D721Med (cell line): ENCODE measurements around the gene KIF1A.
"Not testable (repeated sequence)": the region's sequence is repeated elsewhere in the genome, so short reads cannot be mapped to it uniquely, and the experiment has no call there.

Source experiments
- DNase-seq: peaks from one replicate; pipeline ENCODE4 v3.0.0; 2011; ENCODE audit warnings: low spot score; ENCODE audit not compliant: insufficient read length
- FAIRE-seq: peaks from 2 replicates; lab custom pipeline; 2011; peaks lifted over from hg19 to GRCh38; lab: Jason Lieb, UNC
- CTCF ChIP-seq: IDR thresholded peaks from 2 replicates; pipeline ENCODE4 v1.5.1; 2012; ENCODE audit warnings: mild to moderate bottlenecking, control low read depth; ENCODE audit not compliant: insufficient read depth; ENCODE audit errors: missing control alignments

KIF1A gene

GRCh38 chr2:240703417-240704341, 116.3 kb downstream of the KIF1A start:
- no peak for FAIRE-seq
- no peak for DNase-seq
- TF ChIP-seq CTCF: no peak

- no peak for TF ChIP-seq CTCF
- FAIRE-seq (no peak), DNase-seq (no peak)
These were observed 117.4 kb downstream of the KIF1A start for GRCh38 chr2:240702640-240703011.

DNA sequence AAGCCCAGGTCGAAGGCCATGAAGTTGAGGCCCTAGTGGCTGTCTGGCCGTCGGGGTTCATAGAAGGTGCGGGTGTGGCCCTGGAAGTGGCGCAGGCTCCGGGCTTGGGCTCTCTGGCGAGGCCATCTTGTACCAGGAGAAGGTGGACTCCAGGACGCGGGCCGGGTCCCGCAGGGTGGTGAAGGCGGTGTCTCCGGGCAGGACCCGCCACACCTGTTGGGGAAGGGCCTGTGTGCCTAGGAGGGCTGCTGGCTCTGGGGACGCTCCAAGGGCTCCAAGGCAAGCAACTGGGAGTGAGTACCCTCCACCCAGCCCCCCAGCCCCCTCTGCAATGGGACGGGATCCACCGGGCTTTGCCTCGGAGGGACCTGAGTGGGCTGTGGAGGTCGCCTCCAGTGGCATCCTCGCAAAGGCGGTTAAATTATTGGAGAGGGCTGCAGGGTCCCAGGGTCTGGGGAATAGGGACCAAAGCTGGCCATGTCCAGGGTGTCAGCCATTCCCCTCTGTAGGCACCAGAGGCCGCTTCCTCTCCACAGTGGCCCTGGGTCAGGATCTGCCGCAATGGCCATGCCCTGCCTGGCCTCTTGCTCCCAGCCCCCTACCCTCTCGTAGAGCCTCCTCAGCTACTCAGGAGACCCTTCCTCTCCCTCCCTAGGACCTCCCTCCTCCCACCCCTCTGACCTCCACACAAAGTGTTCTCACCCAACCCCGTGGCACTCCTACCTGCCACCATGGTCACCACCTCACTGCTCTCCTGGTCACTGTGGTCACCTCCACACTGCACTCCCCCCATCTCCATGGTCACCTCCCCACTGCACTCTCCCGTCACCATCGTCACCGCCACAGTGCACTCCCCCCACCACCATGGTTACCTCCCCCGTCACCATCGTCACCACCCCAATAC, 118.0 kb downstream of the KIF1A start:
- no peak for FAIRE-seq
- no peak for TF ChIP-seq CTCF
- DNase-seq: no peak

DNA sequence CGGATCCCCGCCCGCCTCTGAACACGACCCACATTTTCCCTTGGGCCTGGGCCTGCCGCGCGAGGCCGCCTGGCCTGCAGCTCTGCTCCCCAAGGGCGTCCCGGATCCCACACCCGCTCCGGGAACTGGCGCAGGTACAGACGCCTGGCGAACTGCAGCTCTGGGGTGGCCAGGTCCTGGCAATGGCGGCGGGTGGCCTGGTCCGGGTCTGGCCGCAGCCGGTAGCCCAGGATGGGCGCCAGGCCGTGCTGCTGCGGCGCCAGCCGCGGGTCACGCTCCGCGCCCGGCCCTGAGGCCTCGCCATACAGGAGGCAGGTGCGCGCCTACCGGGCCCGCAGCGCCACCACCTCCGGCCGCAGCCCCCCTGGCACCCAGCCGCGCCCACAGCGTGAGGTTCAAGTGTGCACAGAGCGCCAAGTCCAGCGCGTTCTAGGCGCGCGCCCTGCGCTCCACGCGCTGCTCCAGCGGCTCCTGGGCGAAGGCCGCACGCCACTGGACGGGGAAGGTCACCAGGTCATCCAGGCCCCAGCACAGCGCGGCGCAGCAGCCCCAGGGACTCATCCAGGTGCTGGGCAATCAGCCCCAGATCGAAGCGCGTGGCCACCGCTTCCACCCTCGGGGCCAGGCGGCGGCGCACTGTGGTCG, 118.8 kb downstream of the KIF1A start:
- FAIRE-seq: no peak
- no peak for TF ChIP-seq CTCF
- no peak for DNase-seq

DNA sequence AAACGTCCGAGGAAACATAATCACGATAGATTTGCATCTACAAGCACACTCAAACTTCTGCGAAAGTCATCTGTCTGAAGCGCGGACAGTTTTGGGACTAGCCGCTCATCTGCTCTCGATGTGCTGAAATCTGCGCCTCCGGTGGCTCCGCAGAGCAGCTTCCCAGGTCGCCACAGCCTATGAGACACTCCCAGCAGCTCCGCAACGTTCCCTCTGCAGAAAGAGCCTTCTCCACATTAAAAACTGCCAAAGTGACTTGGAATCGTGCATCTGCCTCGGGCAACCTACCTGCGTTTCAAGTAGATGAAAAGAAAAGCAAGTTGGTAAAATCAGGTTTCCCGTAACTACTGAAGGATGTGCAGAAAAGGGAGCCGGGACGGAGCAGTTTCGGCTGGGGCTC, 119.4 kb downstream of the KIF1A start:
- not testable (repeated sequence) for DNase-seq, FAIRE-seq

GRCh38 chr2:240699835-240700234, 120.2 kb downstream of the KIF1A start:
- DNase-seq, FAIRE-seq: not testable (repeated sequence)

DNA sequence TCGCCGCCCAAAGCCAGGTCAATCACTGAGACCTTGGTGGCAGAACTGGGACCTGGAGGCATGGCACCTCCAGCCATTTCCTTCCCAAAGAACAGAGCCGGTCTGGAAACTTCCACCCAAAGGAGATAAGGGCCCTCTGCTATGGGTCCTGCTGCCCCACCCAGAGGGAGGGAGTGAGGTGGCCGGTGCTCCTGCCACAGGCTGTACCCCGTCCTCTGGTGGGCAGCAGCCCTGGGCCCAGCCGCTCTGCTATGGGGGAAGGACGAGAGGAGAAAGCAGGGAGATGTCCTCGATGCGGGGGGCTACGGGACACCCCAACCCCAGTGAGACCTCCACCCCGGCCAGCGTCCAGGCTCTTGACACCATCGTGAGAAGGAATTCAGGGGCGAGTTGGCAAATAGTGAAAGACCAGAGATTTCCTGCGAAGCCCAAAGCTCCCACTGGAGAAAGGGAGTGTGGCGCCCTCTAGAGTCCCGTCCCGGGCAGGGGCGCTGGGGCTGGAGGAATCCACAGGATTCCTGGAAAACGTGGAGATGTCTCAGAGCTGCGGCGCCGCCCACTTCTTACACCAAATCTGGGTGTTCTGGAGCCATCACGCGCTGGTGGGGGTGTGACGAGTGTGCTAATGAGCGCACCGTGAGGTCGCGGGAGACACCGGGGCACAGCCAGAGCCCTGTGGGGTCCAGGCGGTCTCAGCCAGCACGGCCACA, 121.0 kb downstream of the KIF1A start:
- DNase-seq: not testable (repeated sequence)
- FAIRE-seq: peak; percentile 81

GRCh38 chr2:240696469-240696868, 123.5 kb downstream of the KIF1A start:
- FAIRE-seq, DNase-seq: not testable (repeated sequence)

- not testable (repeated sequence) for DNase-seq, FAIRE-seq
These were observed 124.4 kb downstream of the KIF1A start for GRCh38 chr2:240695593-240695992.

DNA sequence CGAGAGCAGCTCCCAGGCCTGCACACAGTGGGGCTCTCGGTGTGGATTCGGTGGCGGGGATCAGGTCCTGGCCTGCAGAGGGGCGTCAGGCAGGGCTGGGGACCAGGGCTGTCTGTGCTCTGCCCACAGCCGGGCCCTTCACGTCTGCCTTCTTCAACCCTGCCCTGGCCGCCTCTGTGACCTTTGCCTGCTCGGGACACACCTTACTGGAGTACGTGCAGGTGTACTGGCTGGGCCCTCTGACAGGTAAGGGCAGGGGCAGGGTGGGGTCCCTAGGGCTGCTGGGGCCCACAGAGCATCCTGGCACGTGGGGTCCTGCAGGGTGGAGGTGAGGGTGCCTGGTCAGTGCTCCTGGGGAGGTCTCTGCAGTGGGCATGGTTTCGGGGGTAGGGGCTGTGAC, 125.7 kb downstream of the KIF1A start:
- not testable (repeated sequence) for DNase-seq, FAIRE-seq

GRCh38 chr2:240692583-240693561, 127.1 kb downstream of the KIF1A start:
- DNase-seq, FAIRE-seq: not testable (repeated sequence)
